Activated T-cell treated with anti-CD3 and anti-CD28 coated beads, Interleukin-2, amount 50 U/mL, for 4 hours (primary cell): Measurements from ENCODE around the gene MAPKAP1. TPM values are rescaled to one million over a fixed set of nuclear protein-coding genes. Genes with fewer than 3 reads are reported as not detected.

Experiments used
- ATAC-seq, 2 donors: fragments of 200-7000 bp; cut with Tn5 transposase; one replicate each; pipeline ENCODE4 v1.10.0; 2021
- DNase-seq: peaks from one replicate; pipeline ENCODE4 v3.0.0-alpha.2; 2020
- H3K27me3 Mint-ChIP-seq: one replicate; pipeline ENCODE4 v1.8.0; 2021; ENCODE audit warnings: low read depth, mixed read lengths
- H3K36me3 Mint-ChIP-seq: one replicate; pipeline ENCODE4 v1.8.0; 2022; ENCODE audit warnings: mixed read lengths; ENCODE audit not compliant: insufficient read depth
- H3K4me1 Mint-ChIP-seq: one replicate; pipeline ENCODE4 v1.8.0; 2021; ENCODE audit warnings: low read depth, mixed read lengths
- H3K4me3 Mint-ChIP-seq: one replicate; pipeline ENCODE4 v1.8.0; 2021; ENCODE audit warnings: mild to moderate bottlenecking, moderate library complexity, mixed read lengths
- H3K9me3 Mint-ChIP-seq: one replicate; pipeline ENCODE4 v1.8.0; 2021; ENCODE audit warnings: mixed read lengths
- total RNA-seq, 3 donors: library from RNA; stranded (reverse); gene quantifications; one replicate each; pipeline ENCODE4 v1.2.1, GENCODE V29; 2021

Gene MAPKAP1
- total RNA-seq, 3 donors from 2014 or later = 89.8 to 108 (median 107) TPM

GRCh38 chr9:125603478-125604021, 103.5 kb downstream of the MAPKAP1 start:
- ATAC-seq (no peak), DNase-seq (no peak)
- Mint-ChIP-seq H3K4me1 (peaks cover 26% of the 10 kb centered on the region), H3K4me3 (no peak overlapping the region), H3K36me3 (peaks cover 9% of the 10 kb centered on the region), H3K9me3 (no peaks in the 10 kb centered on the region), H3K27me3 (no peaks in the 10 kb centered on the region)

- H3K4me3 Mint-ChIP-seq = no peak overlapping the region
- H3K4me1 Mint-ChIP-seq = peaks cover 23% of the 10 kb centered on the region
- DNase-seq (no peak), ATAC-seq (no peak)
- no peaks in the 10 kb centered on the region for H3K27me3 Mint-ChIP-seq
- no peaks in the 10 kb centered on the region for H3K9me3 Mint-ChIP-seq
- H3K36me3 Mint-ChIP-seq = peaks cover 8% of the 10 kb centered on the region
Measured at GRCh38 chr9:125601961-125602360, 105.0 kb downstream of the MAPKAP1 start.

GRCh38 chr9:125600194-125600593, 106.8 kb downstream of the MAPKAP1 start:
- no peak for ATAC-seq
- H3K4me3 Mint-ChIP-seq = no peak overlapping the region

GRCh38 chr9:125594223-125594610, 112.8 kb downstream of the MAPKAP1 start:
- Mint-ChIP-seq H3K27me3 (no peaks in the 10 kb centered on the region), H3K36me3 (peaks cover 13% of the 10 kb centered on the region), H3K4me3 (no peak overlapping the region), H3K4me1 (peaks cover 29% of the 10 kb centered on the region), H3K9me3 (no peaks in the 10 kb centered on the region)
- DNase-seq (no peak), ATAC-seq (no peak)

More at GRCh38 chr9:125600194-125600593, 106.8 kb downstream of the MAPKAP1 start:
- peaks cover 17% of the 10 kb centered on the region for H3K36me3 Mint-ChIP-seq
- peaks cover 30% of the 10 kb centered on the region for H3K4me1 Mint-ChIP-seq
- no peaks in the 10 kb centered on the region for H3K9me3 Mint-ChIP-seq
- no peaks in the 10 kb centered on the region for H3K27me3 Mint-ChIP-seq
- DNase-seq = no peak

GRCh38 chr9:125593581-125594222, 113.3 kb downstream of the MAPKAP1 start:
- H3K27me3 Mint-ChIP-seq = no peaks in the 10 kb centered on the region
- DNase-seq (no peak), ATAC-seq (no peak)
- no peak overlapping the region for H3K4me3 Mint-ChIP-seq
- no peaks in the 10 kb centered on the region for H3K9me3 Mint-ChIP-seq
- H3K4me1 Mint-ChIP-seq = peaks cover 29% of the 10 kb centered on the region
- H3K36me3 Mint-ChIP-seq = peaks cover 11% of the 10 kb centered on the region

GRCh38 chr9:125591888-125592287, 115.1 kb downstream of the MAPKAP1 start:
- peaks cover 42% of the 10 kb centered on the region for H3K4me1 Mint-ChIP-seq
- peaks cover 11% of the 10 kb centered on the region for H3K36me3 Mint-ChIP-seq

GRCh38 chr9:125591245-125591644, 115.8 kb downstream of the MAPKAP1 start:
- no peak overlapping the region for H3K4me3 Mint-ChIP-seq
- H3K9me3 Mint-ChIP-seq = no peaks in the 10 kb centered on the region
- no peaks in the 10 kb centered on the region for H3K27me3 Mint-ChIP-seq
- DNase-seq = no peak
- no peak for ATAC-seq
- peaks cover 46% of the 10 kb centered on the region for H3K4me1 Mint-ChIP-seq
- peaks cover 14% of the 10 kb centered on the region for H3K36me3 Mint-ChIP-seq

More at GRCh38 chr9:125591888-125592287, 115.1 kb downstream of the MAPKAP1 start:
- ATAC-seq = no peak
- Mint-ChIP-seq H3K9me3 (no peaks in the 10 kb centered on the region), H3K4me3 (no peak overlapping the region), H3K27me3 (no peaks in the 10 kb centered on the region)
- DNase-seq = no peak

GRCh38 chr9:125589287-125589686, 117.7 kb downstream of the MAPKAP1 start:
- Mint-ChIP-seq H3K36me3 (peaks cover 18% of the 10 kb centered on the region), H3K9me3 (no peaks in the 10 kb centered on the region), H3K27me3 (no peaks in the 10 kb centered on the region), H3K4me3 (no peak overlapping the region), H3K4me1 (peaks cover 37% of the 10 kb centered on the region)
- ATAC-seq (no peak), DNase-seq (no peak)

- H3K4me1 Mint-ChIP-seq = peaks cover 30% of the 10 kb centered on the region
Measured at GRCh38 chr9:125587819-125588460, 119.1 kb downstream of the MAPKAP1 start.

GRCh38 chr9:125586172-125586511, 120.9 kb downstream of the MAPKAP1 start:
- Mint-ChIP-seq H3K4me1 (peaks cover 27% of the 10 kb centered on the region), H3K9me3 (no peaks in the 10 kb centered on the region), H3K36me3 (peaks cover 35% of the 10 kb centered on the region), H3K27me3 (no peaks in the 10 kb centered on the region), H3K4me3 (no peak overlapping the region)
- ATAC-seq (no peak), DNase-seq (no peak)

More at GRCh38 chr9:125587819-125588460, 119.1 kb downstream of the MAPKAP1 start:
- Mint-ChIP-seq H3K9me3 (no peaks in the 10 kb centered on the region), H3K4me3 (no peak overlapping the region), H3K36me3 (peaks cover 25% of the 10 kb centered on the region), H3K27me3 (no peaks in the 10 kb centered on the region)
- ATAC-seq = no peak
- no peak for DNase-seq

GRCh38 chr9:125585503-125586171, 121.4 kb downstream of the MAPKAP1 start:
- DNase-seq (no peak), ATAC-seq (no peak)
- Mint-ChIP-seq H3K9me3 (peaks cover 3% of the 10 kb centered on the region), H3K36me3 (peaks cover 39% of the 10 kb centered on the region), H3K4me3 (no peak overlapping the region), H3K27me3 (no peaks in the 10 kb centered on the region), H3K4me1 (peaks cover 26% of the 10 kb centered on the region)

GRCh38 chr9:125580701-125581286, 126.2 kb downstream of the MAPKAP1 start:
- Mint-ChIP-seq H3K4me3 (no peak overlapping the region), H3K27me3 (no peaks in the 10 kb centered on the region), H3K9me3 (peaks cover 3% of the 10 kb centered on the region), H3K36me3 (peaks cover 55% of the 10 kb centered on the region), H3K4me1 (no peaks in the 10 kb centered on the region)
- ATAC-seq (no peak), DNase-seq (no peak)

GRCh38 chr9:125579030-125579932, 127.7 kb downstream of the MAPKAP1 start:
- Mint-ChIP-seq H3K4me3 (no peak overlapping the region), H3K27me3 (no peaks in the 10 kb centered on the region), H3K4me1 (no peaks in the 10 kb centered on the region), H3K9me3 (peaks cover 3% of the 10 kb centered on the region), H3K36me3 (peaks cover 51% of the 10 kb centered on the region)
- DNase-seq (no peak), ATAC-seq (no peak)
